Measurements from ENCODE around the gene OR4K13.

DNA sequence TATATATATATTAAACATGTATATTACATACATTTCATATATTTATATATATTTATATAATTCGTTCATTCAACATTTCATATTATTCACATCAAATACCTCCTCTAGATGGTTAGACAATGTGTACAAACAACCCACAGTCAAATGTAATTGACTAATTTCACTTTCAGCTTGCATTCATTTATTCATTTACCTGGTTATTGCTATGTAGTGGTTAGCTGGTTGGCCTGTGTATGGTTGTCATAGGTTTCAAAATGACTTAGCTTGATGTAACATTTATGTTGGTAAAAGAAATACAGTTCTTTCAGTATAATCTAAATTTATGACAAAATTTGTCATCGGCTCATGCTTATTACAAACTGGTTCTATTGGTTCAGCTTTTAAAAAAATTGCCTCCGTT lies 389 bp downstream of the OR4K13 start:
- TF ChIP-seq CTCF (IDR thresholded peaks at IDR 0.05), result no peak
- TF ChIP-seq POLR2A (IDR thresholded peaks at IDR 0.05), result no peak

Data from right lobe of liver (tissue), 4 donors.